ENCODE data around the gene EBF3.

EBF3 gene

DNA sequence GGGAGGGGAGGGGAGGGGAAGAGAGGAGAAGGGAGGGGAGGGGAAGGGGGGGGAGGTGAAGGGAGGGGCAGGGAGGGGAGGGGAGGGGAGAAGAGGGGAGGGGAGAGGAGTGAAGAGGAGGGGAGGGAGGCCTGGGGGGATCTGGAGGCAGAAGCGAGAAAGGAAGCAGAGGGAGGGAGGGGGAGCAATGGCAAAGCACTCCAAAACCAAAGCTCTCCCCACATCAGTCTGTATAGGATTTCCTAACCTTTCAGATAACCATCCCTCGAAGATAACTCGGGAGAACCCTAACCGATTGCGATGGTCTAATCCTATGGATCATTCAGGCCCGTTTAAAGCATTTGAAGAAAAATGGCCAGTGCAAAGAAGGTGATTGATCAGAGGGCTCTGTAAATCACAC is 19.0 kb downstream of the EBF3 start:
- no peaks in the 10 kb centered on the region for H3K36me3 ChIP-seq (ENCODE audit: control insufficient read depth, insufficient read depth, low read length)
- no peaks in the 10 kb centered on the region for H3K9me3 ChIP-seq (ENCODE audit: control insufficient read depth, low read length)
- H3K27ac ChIP-seq (ENCODE audit: insufficient read depth, low read length, poor library complexity, severe bottlenecking): no peak overlapping the region
- H3K4me3 ChIP-seq (ENCODE audit: insufficient read depth, low read depth, low read length, poor library complexity, severe bottlenecking): no peak overlapping the region
- DNase-seq: no peak
- H3K4me1 ChIP-seq (ENCODE audit: control insufficient read depth, insufficient read depth, low read length, poor library complexity, severe bottlenecking): no peaks in the 10 kb centered on the region
- H3K27me3 ChIP-seq (replicated peaks; ENCODE audit: control insufficient read depth, insufficient read depth, low read length, poor library complexity, severe bottlenecking): peaks cover 3% of the 10 kb centered on the region

- H3K27me3 ChIP-seq (replicated peaks; ENCODE audit: control insufficient read depth, insufficient read depth, low read length, poor library complexity, severe bottlenecking): peaks cover 3% of the 10 kb centered on the region
- no peaks in the 10 kb centered on the region for H3K36me3 ChIP-seq (ENCODE audit: control insufficient read depth, insufficient read depth, low read length)
- H3K9me3 ChIP-seq (ENCODE audit: control insufficient read depth, low read length): no peaks in the 10 kb centered on the region
- no peak for DNase-seq
- H3K27ac ChIP-seq (ENCODE audit: insufficient read depth, low read length, poor library complexity, severe bottlenecking): no peak overlapping the region
- no peak overlapping the region for H3K4me3 ChIP-seq (ENCODE audit: insufficient read depth, low read depth, low read length, poor library complexity, severe bottlenecking)
- H3K4me1 ChIP-seq (ENCODE audit: control insufficient read depth, insufficient read depth, low read length, poor library complexity, severe bottlenecking): no peaks in the 10 kb centered on the region
These were observed 19.6 kb downstream of the EBF3 start for GRCh38 chr10:129944456-129944855.

DNA sequence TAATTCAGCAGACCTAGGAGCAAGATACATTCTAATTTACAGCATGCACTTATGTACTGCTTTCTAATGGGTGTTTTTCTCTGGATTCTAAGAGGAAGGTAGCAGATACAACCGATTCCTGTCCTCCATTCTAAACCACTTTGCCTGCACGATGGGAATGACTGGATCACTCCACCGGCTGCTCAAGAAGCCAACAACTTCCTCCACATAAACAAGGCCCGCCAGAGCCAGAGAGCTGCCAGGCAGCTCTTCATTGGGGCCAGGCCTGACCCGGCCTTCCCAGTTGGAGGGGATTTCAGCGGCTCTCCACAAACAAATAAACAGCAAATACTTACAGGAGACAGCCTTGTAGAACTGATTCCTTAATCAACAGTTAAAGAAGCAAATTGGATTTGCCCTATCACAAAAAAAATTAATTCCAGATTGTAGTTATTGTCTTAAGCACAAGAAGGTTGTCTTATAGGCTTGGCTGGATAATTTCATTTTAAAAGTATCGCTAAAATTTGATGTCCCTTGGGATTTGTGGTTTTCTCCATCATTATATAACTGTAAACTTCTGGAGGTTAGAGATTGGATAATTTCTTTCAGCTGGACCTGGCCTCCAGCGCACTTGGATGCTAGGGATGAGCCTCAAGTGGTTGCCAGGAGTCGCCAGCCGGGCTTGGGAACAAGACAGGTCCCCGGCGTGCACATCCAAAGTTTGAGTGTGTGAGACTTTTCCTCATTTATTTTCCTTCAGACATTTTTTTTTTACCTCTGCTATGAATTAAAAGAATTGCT is 20.9 kb downstream of the EBF3 start:
- Histone ChIP-seq H3K4me1 (ENCODE audit: control insufficient read depth, insufficient read depth, low read length, poor library complexity, severe bottlenecking) (no peaks in the 10 kb centered on the region), H3K27ac (ENCODE audit: insufficient read depth, low read length, poor library complexity, severe bottlenecking) (no peak overlapping the region)

DNA sequence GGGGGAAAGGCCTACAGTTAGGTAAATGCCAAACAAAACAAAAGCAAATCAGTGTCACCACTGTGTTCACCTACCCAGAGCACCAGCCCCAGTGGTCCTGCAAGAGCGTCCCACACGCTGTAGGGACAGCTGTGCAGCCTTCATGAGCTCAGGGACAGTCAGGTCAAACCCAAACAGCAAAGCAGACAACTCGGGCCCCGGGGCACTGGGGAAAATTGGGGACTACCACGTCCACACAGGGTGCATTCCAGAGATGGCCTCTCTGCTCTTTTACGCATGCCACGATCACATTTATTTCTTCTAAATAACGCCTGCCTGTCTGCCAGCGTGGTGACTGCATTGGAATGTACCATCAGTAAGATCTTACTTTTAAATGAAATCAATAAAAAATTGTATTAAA is 21.7 kb downstream of the EBF3 start:
- no peak for DNase-seq
- Histone ChIP-seq H3K27me3 (replicated peaks; ENCODE audit: control insufficient read depth, insufficient read depth, low read length, poor library complexity, severe bottlenecking) (peaks cover 3% of the 10 kb centered on the region), H3K4me1 (ENCODE audit: control insufficient read depth, insufficient read depth, low read length, poor library complexity, severe bottlenecking) (no peaks in the 10 kb centered on the region), H3K36me3 (ENCODE audit: control insufficient read depth, insufficient read depth, low read length) (no peaks in the 10 kb centered on the region), H3K4me3 (ENCODE audit: insufficient read depth, low read depth, low read length, poor library complexity, severe bottlenecking) (no peak overlapping the region), H3K9me3 (ENCODE audit: control insufficient read depth, low read length) (no peaks in the 10 kb centered on the region), H3K27ac (ENCODE audit: insufficient read depth, low read length, poor library complexity, severe bottlenecking) (no peak overlapping the region)

More for the DNA sequence above, 20.9 kb downstream of the EBF3 start:
- no peak for DNase-seq
- H3K36me3 ChIP-seq (ENCODE audit: control insufficient read depth, insufficient read depth, low read length): no peaks in the 10 kb centered on the region
- H3K4me3 ChIP-seq (ENCODE audit: insufficient read depth, low read depth, low read length, poor library complexity, severe bottlenecking): no peak overlapping the region
- peaks cover 3% of the 10 kb centered on the region for H3K27me3 ChIP-seq (replicated peaks; ENCODE audit: control insufficient read depth, insufficient read depth, low read length, poor library complexity, severe bottlenecking)
- no peaks in the 10 kb centered on the region for H3K9me3 ChIP-seq (ENCODE audit: control insufficient read depth, low read length)

DNA sequence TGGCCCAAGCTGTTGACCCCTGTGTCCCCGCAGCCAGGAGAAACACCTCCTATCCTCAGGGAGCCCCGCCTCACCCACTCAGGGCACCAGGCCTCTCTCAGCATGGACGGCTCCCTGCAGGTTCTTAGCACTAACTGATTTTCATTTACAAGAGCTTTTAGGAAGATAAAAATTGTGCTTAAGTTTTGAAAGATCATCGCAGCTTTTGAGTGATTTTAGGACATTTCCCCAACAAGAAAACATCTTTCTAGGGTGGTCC is 22.1 kb downstream of the EBF3 start:
- no peaks in the 10 kb centered on the region for H3K4me1 ChIP-seq (ENCODE audit: control insufficient read depth, insufficient read depth, low read length, poor library complexity, severe bottlenecking)
- no peaks in the 10 kb centered on the region for H3K36me3 ChIP-seq (ENCODE audit: control insufficient read depth, insufficient read depth, low read length)
- no peak overlapping the region for H3K27ac ChIP-seq (ENCODE audit: insufficient read depth, low read length, poor library complexity, severe bottlenecking)
- H3K4me3 ChIP-seq (ENCODE audit: insufficient read depth, low read depth, low read length, poor library complexity, severe bottlenecking): no peak overlapping the region
- H3K9me3 ChIP-seq (ENCODE audit: control insufficient read depth, low read length): no peaks in the 10 kb centered on the region
- H3K27me3 ChIP-seq (replicated peaks; ENCODE audit: control insufficient read depth, insufficient read depth, low read length, poor library complexity, severe bottlenecking): peaks cover 3% of the 10 kb centered on the region
- DNase-seq: no peak

DNA sequence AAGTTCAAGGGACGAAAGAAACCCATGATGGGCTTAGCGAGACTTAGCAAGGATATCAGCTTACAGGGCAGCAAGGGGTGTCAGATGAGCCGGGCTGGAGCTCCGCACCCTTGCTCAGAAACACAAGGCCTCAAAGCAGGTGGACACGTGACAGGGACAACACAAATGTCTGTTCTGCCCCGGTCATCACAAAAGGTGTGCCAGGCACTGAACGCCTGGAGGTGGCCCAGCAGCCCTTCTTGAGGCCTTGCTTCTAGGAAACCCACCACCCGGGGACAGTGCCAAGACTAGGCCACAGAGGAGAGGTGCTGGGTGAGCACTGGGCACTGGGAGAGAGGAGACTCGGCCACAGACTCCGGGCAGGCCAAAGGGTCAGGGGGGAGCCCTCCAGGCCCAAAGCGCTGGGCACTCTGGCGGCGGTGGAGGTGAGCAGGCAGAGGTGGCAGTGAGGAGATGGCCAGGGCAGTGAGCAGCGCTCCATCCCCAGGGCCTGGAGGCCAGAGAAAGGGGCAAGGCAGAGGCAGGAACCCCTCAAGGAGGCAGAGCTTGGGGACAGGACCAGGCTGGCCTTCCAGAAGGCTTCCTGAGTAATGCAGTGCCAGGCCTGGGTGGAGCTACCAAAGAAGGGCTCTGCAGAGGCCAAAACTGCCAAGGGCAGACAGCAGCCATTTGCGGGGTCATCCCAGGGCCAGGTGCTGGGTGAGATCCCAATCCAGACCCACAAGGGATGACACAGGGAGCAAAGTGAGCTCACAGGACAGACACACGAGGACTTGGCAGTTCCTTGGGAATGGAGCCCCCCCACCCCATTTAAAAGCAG is 22.7 kb downstream of the EBF3 start:
- H3K9me3 ChIP-seq (ENCODE audit: control insufficient read depth, low read length): no peaks in the 10 kb centered on the region
- H3K4me3 ChIP-seq (ENCODE audit: insufficient read depth, low read depth, low read length, poor library complexity, severe bottlenecking): no peak overlapping the region
- no peaks in the 10 kb centered on the region for H3K36me3 ChIP-seq (ENCODE audit: control insufficient read depth, insufficient read depth, low read length)
- no peak for DNase-seq
- no peak overlapping the region for H3K27ac ChIP-seq (ENCODE audit: insufficient read depth, low read length, poor library complexity, severe bottlenecking)
- no peaks in the 10 kb centered on the region for H3K4me1 ChIP-seq (ENCODE audit: control insufficient read depth, insufficient read depth, low read length, poor library complexity, severe bottlenecking)
- H3K27me3 ChIP-seq (replicated peaks; ENCODE audit: control insufficient read depth, insufficient read depth, low read length, poor library complexity, severe bottlenecking): peaks cover 3% of the 10 kb centered on the region

- Histone ChIP-seq H3K4me3 (ENCODE audit: insufficient read depth, low read depth, low read length, poor library complexity, severe bottlenecking) (no peak overlapping the region), H3K9me3 (ENCODE audit: control insufficient read depth, low read length) (no peaks in the 10 kb centered on the region)
These were observed 23.4 kb downstream of the EBF3 start for GRCh38 chr10:129940617-129941198.

GRCh38 chr10:129939416-129940275 is 24.4 kb downstream of the EBF3 start:
- no peak for DNase-seq
- H3K27ac ChIP-seq (ENCODE audit: insufficient read depth, low read length, poor library complexity, severe bottlenecking): no peak overlapping the region
- no peak overlapping the region for H3K4me3 ChIP-seq (ENCODE audit: insufficient read depth, low read depth, low read length, poor library complexity, severe bottlenecking)
- H3K9me3 ChIP-seq (ENCODE audit: control insufficient read depth, low read length): no peaks in the 10 kb centered on the region
- no peaks in the 10 kb centered on the region for H3K4me1 ChIP-seq (ENCODE audit: control insufficient read depth, insufficient read depth, low read length, poor library complexity, severe bottlenecking)
- no peaks in the 10 kb centered on the region for H3K36me3 ChIP-seq (ENCODE audit: control insufficient read depth, insufficient read depth, low read length)
- no peaks in the 10 kb centered on the region for H3K27me3 ChIP-seq (replicated peaks; ENCODE audit: control insufficient read depth, insufficient read depth, low read length, poor library complexity, severe bottlenecking)

More at GRCh38 chr10:129940617-129941198, 23.4 kb downstream of the EBF3 start:
- H3K36me3 ChIP-seq (ENCODE audit: control insufficient read depth, insufficient read depth, low read length): no peaks in the 10 kb centered on the region
- no peak for DNase-seq
- peaks cover 3% of the 10 kb centered on the region for H3K27me3 ChIP-seq (replicated peaks; ENCODE audit: control insufficient read depth, insufficient read depth, low read length, poor library complexity, severe bottlenecking)
- no peak overlapping the region for H3K27ac ChIP-seq (ENCODE audit: insufficient read depth, low read length, poor library complexity, severe bottlenecking)
- no peaks in the 10 kb centered on the region for H3K4me1 ChIP-seq (ENCODE audit: control insufficient read depth, insufficient read depth, low read length, poor library complexity, severe bottlenecking)

DNA sequence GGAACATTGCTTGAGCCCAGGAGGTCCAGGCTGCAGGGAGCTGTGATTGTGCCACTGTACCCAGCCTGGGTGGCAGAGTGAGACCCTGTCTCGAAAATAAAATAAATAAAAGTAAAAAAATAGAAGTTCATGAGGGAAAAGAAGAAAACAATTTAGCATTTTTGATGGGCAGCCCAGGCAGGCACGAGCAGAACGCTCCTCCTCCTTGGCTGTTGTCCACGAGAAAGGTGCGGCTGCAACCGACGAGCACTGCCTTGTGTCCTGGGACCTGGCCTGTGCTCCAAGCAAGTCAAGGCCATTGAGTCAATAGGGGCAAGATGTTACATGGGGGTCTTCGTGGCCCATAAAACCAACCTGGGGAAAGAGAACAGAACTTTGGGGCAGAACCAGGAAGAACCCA is 25.6 kb downstream of the EBF3 start:
- Histone ChIP-seq H3K4me3 (ENCODE audit: insufficient read depth, low read depth, low read length, poor library complexity, severe bottlenecking) (no peak overlapping the region), H3K9me3 (ENCODE audit: control insufficient read depth, low read length) (no peaks in the 10 kb centered on the region), H3K27me3 (replicated peaks; ENCODE audit: control insufficient read depth, insufficient read depth, low read length, poor library complexity, severe bottlenecking) (no peaks in the 10 kb centered on the region), H3K27ac (ENCODE audit: insufficient read depth, low read length, poor library complexity, severe bottlenecking) (no peak overlapping the region), H3K36me3 (ENCODE audit: control insufficient read depth, insufficient read depth, low read length) (no peaks in the 10 kb centered on the region), H3K4me1 (ENCODE audit: control insufficient read depth, insufficient read depth, low read length, poor library complexity, severe bottlenecking) (no peaks in the 10 kb centered on the region)
- no peak for DNase-seq

Measured in effector memory CD4-positive, alpha-beta T cell (primary cell).